GM19035 (cell line): ENCODE data around the gene RUFY4.
A peak's percentile ranks its signal among the peaks of the same experiment; 100 is the strongest.
"Not testable (repeated sequence)": the region's sequence is repeated elsewhere in the genome, so short reads cannot be mapped to it uniquely, and the experiment has no call there.

Source experiments
- ATAC-seq: cut with Tn5 transposase; IDR thresholded peaks from one replicate; pipeline ENCODE4 v1.9.1; 2021; ENCODE audit not compliant: unreplicated experiment

The RUFY4 gene

GRCh38 chr2:218030409-218031195, 38.5 kb upstream of the RUFY4 start:
- no peak for ATAC-seq

GRCh38 chr2:218031261-218031660, 37.8 kb upstream of the RUFY4 start:
- ATAC-seq = no peak

GRCh38 chr2:218031771-218032257, 37.2 kb upstream of the RUFY4 start:
- no peak for ATAC-seq

- no peak for ATAC-seq
Observed at GRCh38 chr2:218032336-218033171, 36.5 kb upstream of the RUFY4 start.

- no peak for ATAC-seq
Observed at GRCh38 chr2:218033208-218033589, 35.9 kb upstream of the RUFY4 start.

GRCh38 chr2:218033590-218034496, 35.2 kb upstream of the RUFY4 start:
- ATAC-seq = no peak

- peak; percentile 86 for ATAC-seq
Observed at GRCh38 chr2:218034497-218035213, 34.4 kb upstream of the RUFY4 start.

GRCh38 chr2:218035463-218036100, 33.5 kb upstream of the RUFY4 start:
- no peak for ATAC-seq

GRCh38 chr2:218036371-218036770, 32.7 kb upstream of the RUFY4 start:
- no peak for ATAC-seq

- no peak for ATAC-seq
Observed at GRCh38 chr2:218039171-218039570, 29.9 kb upstream of the RUFY4 start.

GRCh38 chr2:218040883-218041282, 28.2 kb upstream of the RUFY4 start:
- ATAC-seq = no peak

- no peak for ATAC-seq
Observed at GRCh38 chr2:218041302-218042168, 27.5 kb upstream of the RUFY4 start.

GRCh38 chr2:218043100-218043499, 26.0 kb upstream of the RUFY4 start:
- ATAC-seq = no peak

GRCh38 chr2:218043701-218044109, 25.3 kb upstream of the RUFY4 start:
- ATAC-seq = no peak

- not testable (repeated sequence) for ATAC-seq
Observed at GRCh38 chr2:218044599-218044998, 24.5 kb upstream of the RUFY4 start.

- peak; percentile 79 for ATAC-seq
Observed at GRCh38 chr2:218046238-218046637, 22.8 kb upstream of the RUFY4 start.

GRCh38 chr2:218047536-218048225, 21.4 kb upstream of the RUFY4 start:
- ATAC-seq = no peak

GRCh38 chr2:218051903-218052302, 17.1 kb upstream of the RUFY4 start:
- no peak for ATAC-seq
